CD4-positive, alpha-beta T cell treated with Interleukin-21 for 1 hour (primary cell): ENCODE results near the gene TMEM255B.

ENCODE experiments used
- DNase-seq: peaks from one replicate; pipeline ENCODE4 v3.0.0-alpha.2; 2020

Gene TMEM255B

DNA sequence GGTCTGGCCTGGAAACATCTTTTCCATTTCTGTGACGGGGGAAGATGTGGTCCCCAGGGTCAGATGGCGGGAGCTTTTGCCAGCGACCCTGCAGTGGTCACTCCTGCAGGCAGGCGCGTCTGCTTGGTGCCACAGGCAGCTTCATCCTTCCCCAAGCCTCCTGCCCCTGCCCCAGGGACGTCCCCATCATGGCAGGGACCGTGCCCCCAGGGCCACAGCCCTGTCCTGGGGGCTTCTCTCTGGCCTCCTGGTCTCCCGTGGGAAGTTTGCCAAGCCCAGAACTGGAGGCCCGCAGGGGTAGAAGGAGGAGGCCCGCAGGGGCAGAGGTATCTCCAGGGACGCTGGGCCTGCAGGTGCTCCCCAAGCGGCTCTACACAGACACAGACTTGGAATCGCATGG, 47.5 kb downstream of the TMEM255B start:
- no peak for DNase-seq

DNA sequence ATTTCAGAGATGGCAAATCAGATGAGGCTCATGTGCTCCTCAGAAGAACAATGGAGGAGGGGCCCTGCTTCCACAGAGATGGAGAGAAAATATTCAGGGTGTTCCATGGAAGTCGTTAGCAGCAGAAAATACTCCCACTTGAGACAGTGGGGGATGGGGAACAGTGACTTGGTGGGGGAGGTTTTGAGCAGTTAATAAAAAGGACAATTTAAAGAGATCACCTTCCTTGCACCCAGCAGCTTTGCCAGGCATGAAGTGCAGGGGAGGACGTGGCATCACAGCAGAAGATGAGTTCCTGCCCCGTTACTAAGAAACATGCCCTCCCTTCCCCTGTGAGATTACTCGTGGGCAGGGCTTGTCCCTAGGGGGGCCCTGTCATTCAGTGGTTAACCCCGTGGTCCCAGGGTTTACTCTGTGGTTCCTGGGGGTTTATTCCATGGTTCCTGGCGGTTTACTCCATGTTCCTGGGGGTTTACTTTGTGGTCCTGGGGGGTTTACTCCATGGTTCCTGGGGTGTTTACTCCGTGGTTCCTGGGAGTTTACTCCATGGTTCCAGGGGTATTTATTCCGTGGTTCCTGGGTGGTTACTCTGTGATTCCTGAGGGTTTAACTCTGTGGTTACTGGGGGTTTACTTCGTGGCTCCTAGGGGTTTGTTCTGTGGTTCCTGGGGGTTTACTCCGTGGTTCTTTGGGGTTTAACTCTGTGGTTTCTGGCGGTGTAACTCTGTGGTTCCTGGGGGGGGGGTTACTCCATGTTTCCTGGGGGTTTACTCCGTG, 49.2 kb downstream of the TMEM255B start:
- DNase-seq, result no peak

DNA sequence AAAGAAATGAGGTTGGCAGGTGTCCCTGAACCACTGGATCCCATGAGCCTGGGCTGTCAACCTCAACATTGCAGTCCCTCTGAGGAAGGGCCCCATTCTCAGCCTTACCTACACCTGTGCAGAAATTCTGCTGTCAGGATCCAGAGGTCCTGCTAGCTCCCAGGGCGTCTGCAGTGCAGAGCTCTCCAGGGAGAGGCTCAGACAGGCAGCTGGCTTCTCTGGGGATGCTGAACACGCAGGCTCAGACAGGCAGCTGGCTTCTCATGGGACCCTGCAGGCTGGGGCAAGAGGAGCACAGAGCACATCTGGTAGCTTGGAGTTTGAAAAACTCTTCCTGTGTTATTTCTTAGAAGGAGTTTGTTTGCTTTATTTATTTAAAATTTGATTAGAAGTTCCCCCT, 50.9 kb downstream of the TMEM255B start:
- DNase-seq, result no peak

DNA sequence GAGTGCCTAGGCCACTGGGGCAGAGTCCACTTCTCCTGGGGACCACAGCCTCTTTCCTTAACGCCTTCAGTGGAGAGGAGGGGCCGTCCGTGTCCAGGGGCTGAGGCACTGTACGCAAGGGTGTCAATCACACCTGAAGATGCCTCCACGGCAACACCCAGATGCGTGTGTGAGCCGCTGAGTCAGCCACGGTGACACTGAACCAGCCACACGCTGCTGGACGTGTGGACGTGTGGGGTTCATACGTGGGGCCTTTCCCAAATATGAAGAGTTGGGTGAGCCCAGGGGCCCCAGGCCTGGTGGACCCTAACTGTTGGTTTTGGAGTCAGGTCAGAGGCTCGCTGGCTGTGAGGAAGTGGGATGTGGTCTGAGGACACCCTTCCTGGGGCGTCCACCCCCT, 51.6 kb downstream of the TMEM255B start:
- DNase-seq, result no peak

DNA sequence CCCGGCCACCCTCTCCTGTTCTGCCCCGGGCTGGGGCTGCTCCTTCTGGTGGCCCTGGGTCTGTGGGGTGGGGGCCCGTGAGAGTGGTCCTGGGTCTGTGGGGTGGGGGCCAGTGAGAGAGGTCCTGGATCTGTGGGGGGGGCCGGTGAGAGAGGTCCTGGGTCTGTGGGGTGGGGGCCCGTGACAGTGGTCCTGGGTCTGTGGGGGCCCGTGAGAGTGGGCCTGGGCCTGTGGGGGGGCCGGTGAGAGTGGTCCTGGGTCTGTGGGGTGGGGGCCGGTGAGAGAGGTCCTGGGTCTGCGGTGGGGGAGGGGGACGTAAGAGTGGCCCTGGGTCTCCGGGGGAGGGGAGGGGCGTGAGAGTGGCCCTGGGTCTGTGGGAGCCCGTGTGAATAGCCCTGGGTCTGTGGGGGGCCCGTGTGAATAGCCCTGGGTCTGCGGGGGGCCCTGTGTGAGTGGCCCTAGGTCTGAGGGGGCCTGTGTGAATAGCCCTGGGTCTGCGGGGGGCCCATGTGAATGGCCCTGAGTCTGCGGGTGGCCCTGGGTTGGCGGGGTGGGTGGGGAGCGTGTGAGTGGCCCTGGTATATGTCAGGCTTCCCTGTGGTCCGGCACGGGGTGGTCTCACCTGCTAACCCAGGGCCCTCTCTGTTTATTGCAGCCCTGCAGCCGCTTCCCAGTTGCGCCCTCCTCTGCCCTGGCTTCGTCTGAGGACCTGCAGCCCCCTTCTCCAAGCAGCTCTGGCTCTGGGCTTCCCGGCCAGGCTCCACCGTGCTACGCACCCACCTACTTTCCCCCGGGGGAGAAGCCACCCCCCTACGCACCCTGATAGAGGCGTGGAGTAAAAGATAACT, 52.3 kb downstream of the TMEM255B start:
- no peak for DNase-seq

DNA sequence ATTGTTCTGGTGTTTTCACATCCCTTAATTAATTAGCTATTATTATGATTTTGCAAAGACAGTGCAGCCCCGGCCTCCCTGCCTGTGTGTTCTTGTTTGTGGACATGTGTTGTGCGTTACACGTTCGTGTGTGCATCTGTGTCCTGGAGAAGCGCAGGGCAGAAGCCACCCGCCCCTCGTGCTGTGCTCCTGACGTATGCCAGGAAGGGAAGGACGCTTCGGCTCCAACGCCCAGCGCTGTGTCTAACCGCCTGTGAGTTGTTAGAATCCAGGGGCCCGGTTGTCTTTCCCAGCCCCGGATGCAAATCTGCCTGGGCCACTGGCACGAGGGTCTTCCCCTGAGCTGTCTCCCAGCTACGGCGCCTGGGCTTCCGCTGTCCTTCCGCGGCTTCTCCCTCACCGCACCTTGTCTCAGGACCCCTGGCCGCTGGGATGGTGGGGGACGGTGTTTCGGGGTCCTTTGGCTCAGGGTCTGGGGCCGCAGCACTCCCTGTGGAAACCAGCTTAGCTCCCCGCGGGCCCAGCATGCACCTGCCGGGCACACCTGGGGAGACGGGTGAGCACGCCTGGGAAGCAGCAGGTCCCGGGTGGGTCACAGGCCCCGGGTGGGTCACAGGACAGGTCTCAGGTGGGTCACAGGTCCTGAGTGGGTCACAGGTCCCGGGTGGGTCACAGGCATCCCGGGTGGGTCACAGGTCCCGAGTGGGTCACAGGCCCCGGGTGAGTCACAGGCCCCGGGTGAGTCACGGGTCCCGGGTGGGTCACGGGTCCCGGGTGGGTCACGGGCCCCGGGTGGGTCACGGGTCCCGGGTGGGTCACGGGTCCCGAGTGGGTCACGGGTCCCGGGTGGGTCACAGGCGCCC, 53.4 kb downstream of the TMEM255B start:
- no peak for DNase-seq

DNA sequence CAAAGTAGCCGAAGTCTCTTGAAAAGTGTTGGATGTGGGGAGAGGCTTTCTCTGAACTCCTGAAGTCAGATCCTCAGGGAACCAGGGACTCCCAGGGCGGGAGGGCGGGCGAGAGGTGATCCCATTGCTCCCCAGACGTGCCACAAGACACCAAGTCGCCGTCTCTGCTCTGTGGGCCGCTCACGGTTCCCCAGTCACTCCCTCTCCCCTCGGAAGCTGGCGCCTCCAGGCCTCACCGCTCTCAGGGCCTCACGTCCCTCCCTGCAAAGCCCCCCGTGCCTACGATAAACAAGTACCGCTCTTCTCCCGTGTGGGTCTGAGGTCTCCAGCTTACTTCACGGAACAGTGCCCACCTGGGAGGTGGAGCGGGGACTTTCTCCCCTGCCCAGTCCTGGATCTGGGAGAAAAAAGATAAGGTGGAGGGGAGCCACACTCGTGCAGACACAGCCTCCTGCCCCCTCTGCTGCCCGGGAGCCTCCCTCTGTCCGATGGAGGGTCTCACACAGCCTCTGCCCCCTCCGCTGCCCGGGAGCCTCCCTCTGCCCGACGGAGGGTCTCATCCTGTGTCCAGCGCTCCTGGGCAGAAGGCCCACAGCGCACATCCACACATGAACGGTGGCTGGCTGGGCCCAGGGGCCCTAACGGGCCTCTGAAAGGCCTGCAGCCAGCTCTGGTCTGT, 54.2 kb downstream of the TMEM255B start:
- no peak for DNase-seq

DNA sequence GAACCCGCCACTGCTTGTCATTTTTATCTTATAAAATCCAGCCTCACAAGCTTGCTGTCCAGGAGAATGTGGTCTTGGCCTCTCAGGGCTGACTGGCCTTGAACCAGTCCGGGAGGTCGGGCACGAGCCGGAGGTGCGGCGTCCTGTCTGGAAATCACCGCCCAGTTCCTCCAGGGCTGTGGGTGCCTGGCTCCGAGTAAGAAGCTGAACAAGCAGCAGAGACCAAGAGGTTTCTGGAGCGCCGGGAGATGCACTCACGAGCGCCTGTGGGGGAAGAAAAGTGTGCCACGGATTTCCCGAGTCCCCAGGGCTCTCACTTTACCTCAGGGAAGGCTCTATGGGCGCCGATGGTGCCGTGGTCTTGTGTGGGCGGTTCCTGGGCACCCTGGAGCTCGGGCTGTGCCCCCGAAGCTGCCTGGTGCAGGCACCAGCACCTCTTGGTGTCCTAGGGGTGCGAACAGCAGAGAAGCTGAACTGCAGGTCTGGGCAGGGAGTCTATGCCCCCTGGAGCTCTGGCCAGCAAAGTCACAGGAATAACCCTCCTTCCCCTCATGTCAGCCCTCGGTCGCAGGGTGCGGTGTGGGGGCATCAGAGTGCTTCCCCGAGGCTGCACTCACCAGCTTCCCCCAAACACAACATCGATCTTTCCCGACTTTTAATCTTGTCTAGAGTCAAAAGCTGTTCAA, 54.9 kb downstream of the TMEM255B start:
- DNase-seq, result no peak

DNA sequence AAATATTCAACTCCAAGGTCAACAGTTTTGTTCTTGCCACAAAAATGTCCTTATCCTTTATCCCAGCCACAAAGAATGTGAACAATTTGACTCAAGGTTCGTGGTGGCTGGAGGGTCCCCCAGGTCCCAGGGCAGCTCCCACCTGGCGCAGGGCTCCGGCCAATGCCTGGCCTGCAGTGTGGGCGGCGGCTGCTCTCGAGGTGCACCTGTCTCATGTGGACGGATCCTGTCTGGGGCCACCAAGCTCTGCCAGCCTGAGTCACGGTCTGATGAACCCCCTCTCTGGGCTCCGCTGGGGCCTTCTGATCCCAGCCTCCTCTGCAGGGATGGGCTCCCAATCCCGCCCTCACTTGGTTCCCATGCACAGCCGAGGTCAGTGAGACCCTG, 55.4 kb downstream of the TMEM255B start:
- no peak for DNase-seq

DNA sequence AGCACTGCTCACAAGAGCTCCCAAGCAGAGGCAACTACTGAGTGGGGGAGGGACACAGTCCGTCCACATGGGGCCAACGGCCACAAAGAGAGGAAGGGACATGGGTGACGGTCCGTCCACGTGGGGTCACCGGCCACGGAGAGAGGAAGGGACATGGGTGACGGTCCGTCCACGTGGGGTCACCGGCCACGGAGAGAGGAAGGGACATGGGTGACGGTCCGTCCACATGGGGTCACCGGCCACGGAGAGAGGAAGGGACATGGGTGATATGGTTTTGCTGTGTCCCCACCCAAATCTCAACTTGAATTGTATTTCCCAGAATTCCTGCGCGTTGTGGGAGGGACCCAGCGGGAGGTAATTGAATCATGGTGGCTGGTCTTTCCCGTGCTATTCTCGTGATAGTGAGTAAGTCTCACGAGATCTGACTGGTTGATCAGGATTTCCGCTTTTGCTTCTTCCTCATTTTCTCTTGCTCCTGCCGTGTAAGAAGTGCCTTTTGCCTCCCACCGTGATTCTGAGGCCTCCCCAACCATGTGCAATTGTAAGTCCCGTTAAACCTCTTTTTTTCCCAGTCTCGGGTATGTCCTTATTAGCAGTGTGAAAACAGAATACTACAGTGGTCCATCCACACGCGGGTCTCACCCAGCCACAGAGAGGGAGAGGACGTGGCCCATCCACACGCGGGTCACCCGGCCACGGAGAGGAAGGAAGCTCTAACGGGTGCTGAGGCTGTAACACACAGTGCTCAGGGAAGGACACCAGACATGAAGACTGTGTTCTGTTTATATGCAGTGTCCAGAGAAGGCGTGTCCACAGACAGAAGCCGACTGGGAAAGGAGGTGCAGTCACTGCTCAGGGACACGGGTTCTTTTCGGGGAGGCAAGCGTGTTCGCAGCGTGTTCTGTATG, 56.4 kb downstream of the TMEM255B start:
- peak; percentile 54 for DNase-seq

DNA sequence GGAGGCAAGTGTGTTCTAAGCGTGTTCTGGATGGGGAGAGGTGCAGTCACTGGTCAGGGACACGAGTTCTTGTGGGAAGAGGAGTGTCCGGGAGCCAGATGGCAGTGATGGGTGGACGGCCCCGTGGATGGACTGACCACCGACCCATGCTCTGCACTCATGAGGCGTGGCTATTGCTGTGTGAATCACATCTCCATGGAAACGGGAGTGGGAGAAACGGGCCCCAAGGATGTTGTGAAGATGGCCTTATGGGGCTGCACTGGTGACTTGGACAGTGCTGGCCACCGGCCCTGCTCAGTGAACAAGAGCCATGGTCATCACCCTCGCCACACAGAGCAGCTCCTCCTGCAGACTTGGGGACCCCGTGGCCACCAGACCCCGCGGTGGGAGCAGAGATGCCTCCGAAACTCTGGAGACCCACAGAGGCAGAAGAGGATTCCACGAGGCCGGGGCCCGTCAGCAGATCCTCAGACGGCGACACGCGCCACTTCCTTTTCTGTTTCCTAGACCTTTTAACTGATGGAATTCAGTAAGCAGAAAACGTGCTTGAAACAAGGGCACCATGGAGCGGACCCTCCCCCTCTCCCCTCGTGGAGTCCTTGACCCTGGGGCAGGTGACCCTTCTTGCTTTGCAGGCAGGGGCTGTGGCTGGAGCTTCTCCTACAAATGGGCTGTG, 57.4 kb downstream of the TMEM255B start:
- DNase-seq, result no peak

DNA sequence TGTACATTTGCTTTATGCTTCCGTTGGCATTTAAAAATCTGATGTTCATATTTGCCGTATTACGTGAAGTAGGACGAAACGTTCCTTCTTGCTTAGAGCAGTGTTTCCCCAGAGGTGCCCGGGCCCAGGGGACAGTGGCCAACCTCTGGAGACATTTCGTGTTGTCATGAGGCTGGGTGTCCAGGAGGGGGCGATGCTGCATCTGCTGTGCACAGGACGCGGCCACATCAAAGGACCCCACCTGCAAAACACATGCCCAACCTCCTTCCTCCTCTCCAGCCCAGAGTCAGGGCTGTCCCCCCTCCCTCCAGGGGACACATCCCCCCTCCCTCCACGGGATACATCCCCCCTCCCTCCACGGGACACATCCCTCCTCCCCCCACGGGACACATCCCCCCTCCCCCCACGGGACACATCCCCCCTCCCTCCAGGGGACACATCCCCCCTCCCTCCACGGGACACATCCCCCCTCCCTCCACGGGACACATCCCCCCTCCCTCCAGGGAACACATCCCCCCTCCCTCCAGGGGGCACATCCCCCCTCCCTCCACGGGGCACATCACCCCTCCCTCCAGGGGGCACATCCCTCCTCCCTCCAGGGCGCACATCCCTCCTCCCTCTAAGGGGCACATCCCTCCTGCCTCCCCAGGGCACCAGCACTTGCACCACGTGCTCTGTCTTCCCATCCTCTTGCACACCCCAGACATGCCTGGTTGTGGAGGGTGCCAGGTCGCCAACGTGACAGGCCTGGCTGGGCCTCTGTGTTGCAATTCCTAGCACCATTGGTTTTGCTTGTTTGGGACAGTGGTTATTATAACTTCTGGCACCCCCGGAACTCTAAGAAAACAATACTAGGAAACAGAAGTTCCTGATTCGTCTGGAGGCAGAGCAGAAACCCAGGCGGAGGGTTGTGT, 58.2 kb downstream of the TMEM255B start:
- DNase-seq, result peak; percentile 87

DNA sequence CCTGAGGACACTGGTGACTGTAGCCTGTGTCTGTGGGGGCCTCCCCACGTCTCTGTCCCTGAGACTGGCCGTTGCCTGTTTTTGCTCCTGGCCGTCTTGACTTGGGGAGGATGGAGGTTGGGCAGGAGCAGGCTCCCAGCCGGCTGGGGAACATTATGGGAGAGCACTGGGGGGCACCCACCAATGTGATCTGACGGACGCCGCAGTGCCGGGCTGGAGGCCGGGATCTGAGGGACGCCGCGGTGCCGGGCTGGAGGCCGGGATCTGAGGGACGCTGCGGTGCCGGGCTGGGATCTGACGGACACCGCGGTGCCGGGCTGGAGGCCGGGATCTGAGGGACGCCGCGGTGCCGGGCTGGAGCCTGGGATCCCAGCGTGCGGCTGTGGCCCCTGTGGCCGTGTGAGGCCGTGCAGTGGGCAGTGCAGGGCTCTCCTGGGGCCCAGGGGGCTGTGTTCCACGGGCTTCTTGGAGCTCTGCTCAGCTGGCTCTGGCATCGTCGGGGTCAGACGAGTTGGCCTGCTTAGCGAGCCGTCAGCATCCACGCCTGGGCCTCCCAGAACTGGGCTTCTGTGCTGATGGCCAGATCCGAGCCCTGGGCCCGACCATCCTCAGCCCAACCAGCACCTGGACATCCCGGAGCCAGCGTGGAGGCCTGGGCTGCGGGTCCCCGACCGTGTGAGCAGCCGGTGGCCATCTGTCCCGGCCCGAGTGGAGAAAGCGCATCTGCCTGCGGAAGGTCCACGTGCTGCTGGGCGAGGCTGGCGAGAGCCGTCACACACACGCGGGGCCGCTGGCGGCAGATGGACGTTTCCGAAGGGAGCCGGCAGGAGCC, 59.0 kb downstream of the TMEM255B start:
- no peak for DNase-seq

DNA sequence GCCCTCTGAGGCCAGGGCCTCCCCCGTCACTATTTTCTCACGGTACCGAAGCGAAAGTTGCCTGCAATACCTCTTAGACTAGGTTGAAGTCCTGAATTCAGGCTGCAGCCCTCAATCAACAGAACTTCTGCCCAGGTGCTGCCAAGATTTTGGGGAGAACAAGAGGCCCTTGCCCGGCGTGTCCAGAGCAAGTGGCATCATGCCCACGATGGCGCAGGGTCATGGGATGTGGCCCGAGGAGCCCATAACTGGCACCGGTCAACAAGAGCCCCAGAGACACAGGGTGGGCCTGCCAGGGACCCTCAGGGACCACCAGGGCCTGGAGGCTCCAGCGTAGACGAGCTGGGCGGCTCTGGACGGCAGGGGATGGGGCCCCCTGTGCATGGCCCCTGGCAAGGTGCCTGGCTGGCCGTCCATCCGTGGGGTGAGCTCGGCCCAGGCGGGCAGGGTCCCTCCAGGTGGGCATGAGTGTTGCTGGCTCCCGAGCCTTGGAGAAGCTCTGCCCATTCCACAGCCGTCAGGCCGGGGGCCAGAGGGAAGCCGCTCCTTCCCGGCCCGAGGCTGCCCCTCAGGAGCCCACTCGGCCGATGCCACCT, 59.8 kb downstream of the TMEM255B start:
- no peak for DNase-seq

DNA sequence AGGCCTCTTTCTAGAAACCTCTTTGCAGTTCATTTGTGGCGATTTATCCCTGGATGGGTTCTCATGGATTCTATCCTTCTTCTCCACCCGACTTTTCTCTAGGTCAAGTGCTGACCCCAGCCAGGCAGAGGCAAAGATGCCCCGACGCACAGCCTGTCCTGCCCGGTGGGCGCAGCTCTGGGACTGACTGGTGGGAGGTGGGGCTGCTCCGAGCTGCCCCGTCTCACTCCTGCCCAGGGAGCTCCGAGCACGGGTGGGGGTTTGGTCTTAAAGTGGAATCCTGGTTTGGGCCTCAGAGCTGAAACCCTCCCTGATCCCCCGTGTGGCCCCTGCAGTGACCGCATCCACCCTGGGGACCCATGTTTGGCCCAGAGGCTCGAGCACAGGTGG, 60.3 kb downstream of the TMEM255B start:
- DNase-seq, result no peak

DNA sequence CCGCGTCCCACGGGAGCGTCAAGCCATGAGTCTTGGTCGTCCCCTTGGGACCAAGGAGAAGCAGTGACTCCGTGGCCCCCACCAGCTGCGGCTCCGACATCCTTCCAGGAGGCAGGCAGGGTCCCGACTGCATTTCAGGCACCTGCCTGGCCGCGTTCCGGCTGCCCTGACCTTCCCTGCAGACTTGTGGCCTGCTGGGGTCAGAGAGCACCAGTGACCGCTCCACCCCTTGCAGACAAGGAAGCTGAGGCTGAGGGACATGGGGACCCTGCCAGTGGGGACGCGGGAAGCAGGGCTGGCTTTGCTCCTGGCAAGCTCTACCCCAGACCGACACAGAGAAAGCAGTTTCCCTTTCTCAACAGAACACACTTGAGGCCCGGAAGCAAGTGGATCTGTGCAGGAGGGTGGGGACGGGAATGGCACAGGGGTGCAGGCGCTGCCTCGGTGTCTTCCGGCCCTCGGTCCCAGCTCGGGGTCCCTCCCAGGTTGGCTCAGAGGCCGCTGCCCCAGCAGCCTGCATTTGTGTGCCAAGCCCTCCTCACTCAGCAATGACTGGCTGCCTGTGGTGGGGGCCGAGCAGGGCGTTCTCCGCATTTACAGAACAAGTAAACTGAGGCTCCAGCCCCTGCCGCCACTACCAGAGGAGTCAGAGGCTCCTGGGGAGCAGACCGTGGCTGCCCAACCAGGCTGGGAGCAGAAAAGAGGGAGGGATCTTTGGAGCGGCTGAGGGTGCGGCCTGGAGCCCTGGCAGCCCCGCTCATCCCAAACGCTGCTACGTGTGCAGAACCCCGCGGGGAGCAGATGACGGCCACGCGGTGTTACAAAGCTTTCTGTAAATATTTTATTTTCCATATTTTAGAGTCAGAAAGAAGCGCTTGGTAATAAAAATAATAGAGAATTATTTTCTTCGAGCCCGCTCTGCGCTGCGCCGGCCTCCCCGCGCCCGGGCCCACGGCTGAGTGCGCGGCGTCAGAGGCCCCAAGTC, 61.0 kb downstream of the TMEM255B start:
- no peak for DNase-seq
